WTC11 (cell line): ENCODE results near the gene CXCL5. TPM values are rescaled to one million over a fixed set of nuclear protein-coding genes. Genes with fewer than 3 reads are reported as not detected.
A peak's percentile ranks its signal among the peaks of the same experiment; 100 is the strongest.

Experiments
- ATAC-seq: fragments of 200-7000 bp; cut with Tn5 transposase; 2 replicates; pipeline ENCODE4 v1.10.0; 2021; ENCODE audit warnings: mild to moderate bottlenecking, moderate library complexity
- CTCF ChIA-PET: fragments of 300-600 bp; sonication (Branson Sonifier 250); formaldehyde crosslinking; loops from one replicate; lab custom pipeline; 2021; ENCODE audit warnings: antibody characterized with exemption; lab: Charles Lee
- POLR2A ChIA-PET: fragments of 350-600 bp; sonication (Branson Sonifier 250); formaldehyde crosslinking; loops from one replicate; lab custom pipeline; 2021; ENCODE audit warnings: antibody characterized with exemption; lab: Charles Lee
- DNase-seq: peaks from one replicate; pipeline ENCODE4 v3.0.0; 2021; ENCODE audit warnings: low spot score
- H3K27ac Mint-ChIP-seq: 2 replicates; pipeline ENCODE4 v1.8.0; 2021; ENCODE audit warnings: mixed read lengths
- H3K27me3 Mint-ChIP-seq: 2 replicates; pipeline ENCODE4 v1.8.0; 2021; ENCODE audit warnings: low read depth, mild to moderate bottlenecking, moderate library complexity, mixed read lengths
- H3K36me3 Mint-ChIP-seq: 2 replicates; pipeline ENCODE4 v1.8.0; 2021; ENCODE audit warnings: mixed read lengths
- H3K4me1 Mint-ChIP-seq: 2 replicates; pipeline ENCODE4 v1.8.0; 2022; ENCODE audit warnings: mixed read lengths
- H3K4me3 Mint-ChIP-seq: 2 replicates; pipeline ENCODE4 v1.8.0; 2021; ENCODE audit warnings: mild to moderate bottlenecking, moderate library complexity, mixed read lengths
- H3K9me3 Mint-ChIP-seq: 2 replicates; pipeline ENCODE4 v1.8.0; 2021; ENCODE audit warnings: mixed read lengths
- AR ChIP-seq: fragments of 250-450 bp; sonication (Bioruptor Pico); IDR thresholded peaks from 2 replicates; pipeline ENCODE4 v1.9.0; 2021; ENCODE audit warnings: mild to moderate bottlenecking
- CTCF ChIP-seq: fragments of 200-600 bp; IDR thresholded peaks from 2 replicates; pipeline ENCODE4 v1.8.0; 2022; ENCODE audit warnings: antibody characterized with exemption
- ETV6 ChIP-seq: sonication (generic); formaldehyde crosslinking; IDR thresholded peaks from 2 replicates; pipeline ENCODE4 v1.8.1; 2022; ENCODE audit warnings: mild to moderate bottlenecking, missing genetic modification reagents
- HMGA2 ChIP-seq: fragments of 250-450 bp; sonication (Bioruptor Pico); IDR thresholded peaks from 2 replicates; pipeline ENCODE4 v1.4.0; 2021; ENCODE audit warnings: mild to moderate bottlenecking, moderate library complexity
- HMGXB4 ChIP-seq: sonication (generic); formaldehyde crosslinking; IDR thresholded peaks from 2 replicates; pipeline ENCODE4 v1.8.1; 2023; ENCODE audit warnings: mild to moderate bottlenecking, moderate library complexity, missing genetic modification reagents
- JAZF1 ChIP-seq: fragments of 250-450 bp; sonication (Bioruptor Pico); IDR thresholded peaks from 2 replicates; pipeline ENCODE4 v1.9.0; 2021; ENCODE audit warnings: moderate library complexity, mild to moderate bottlenecking, inconsistent platforms
- KAT7 ChIP-seq: sonication (generic); formaldehyde crosslinking; IDR thresholded peaks from 2 replicates; pipeline ENCODE4 v1.8.1; 2023; ENCODE audit warnings: missing genetic modification reagents, mild to moderate bottlenecking, borderline replicate concordance
- NFE2L1 ChIP-seq: sonication (generic); formaldehyde crosslinking; IDR thresholded peaks from 2 replicates; pipeline ENCODE4 v1.8.1; 2023; ENCODE audit warnings: missing genetic modification reagents
- NR1H2 ChIP-seq: sonication (generic); formaldehyde crosslinking; IDR thresholded peaks from 2 replicates; pipeline ENCODE4 v1.9.0; 2021; ENCODE audit warnings: mild to moderate bottlenecking, moderate library complexity, missing genetic modification reagents
- RORB ChIP-seq: fragments of 250-450 bp; sonication (Bioruptor Pico); IDR thresholded peaks from 2 replicates; pipeline ENCODE4 v1.9.0; 2021; ENCODE audit warnings: mild to moderate bottlenecking
- SOX15 ChIP-seq: fragments of 250-450 bp; sonication (Bioruptor Pico); IDR thresholded peaks from 2 replicates; pipeline ENCODE4 v1.9.0; 2021; ENCODE audit warnings: mild to moderate bottlenecking
- STAT6 ChIP-seq: sonication (generic); formaldehyde crosslinking; conservative IDR thresholded peaks from 2 replicates; pipeline ENCODE4 v1.8.1; 2023; ENCODE audit warnings: mild to moderate bottlenecking, low read depth, missing genetic modification reagents, moderate library complexity
- TCF7 ChIP-seq: sonication (generic); formaldehyde crosslinking; IDR thresholded peaks from 2 replicates; pipeline ENCODE4 v1.8.0; 2022; ENCODE audit warnings: mild to moderate bottlenecking, low read depth, missing genetic modification reagents, moderate library complexity
- ZBTB21 ChIP-seq: sonication (generic); formaldehyde crosslinking; IDR thresholded peaks from 2 replicates; pipeline ENCODE4 v1.8.1; 2023; ENCODE audit warnings: mild to moderate bottlenecking, missing genetic modification reagents, borderline replicate concordance
- ZMAT4 ChIP-seq: fragments of 250-450 bp; sonication (Bioruptor Pico); IDR thresholded peaks from 2 replicates; pipeline ENCODE4 v1.9.0; 2021; ENCODE audit warnings: mild to moderate bottlenecking
- ZNF232 ChIP-seq: sonication (generic); formaldehyde crosslinking; IDR thresholded peaks from 2 replicates; pipeline ENCODE4 v1.8.0; 2022; ENCODE audit warnings: mild to moderate bottlenecking, missing genetic modification reagents
- ZNF263 ChIP-seq: sonication (generic); formaldehyde crosslinking; IDR thresholded peaks from 2 replicates; pipeline ENCODE4 v1.8.1; 2022; ENCODE audit warnings: low read depth, mild to moderate bottlenecking, moderate library complexity, missing genetic modification reagents
- ZNF317 ChIP-seq: sonication (generic); formaldehyde crosslinking; IDR thresholded peaks from 2 replicates; pipeline ENCODE4 v1.8.1; 2023; ENCODE audit warnings: low read depth, mild to moderate bottlenecking, moderate library complexity, missing genetic modification reagents, borderline replicate concordance
- ZNF416 ChIP-seq: fragments of 250-450 bp; sonication (Bioruptor Pico); IDR thresholded peaks from 2 replicates; pipeline ENCODE4 v1.9.0; 2021; ENCODE audit warnings: mild to moderate bottlenecking, inconsistent platforms
- ZNF512 ChIP-seq: sonication (generic); formaldehyde crosslinking; IDR thresholded peaks from 2 replicates; pipeline ENCODE4 v1.8.1; 2022; ENCODE audit warnings: missing genetic modification reagents, borderline replicate concordance
- total RNA-seq: library from RNA; stranded (reverse); gene quantifications from 3 replicates; pipeline ENCODE4 v1.2.3, GENCODE V29; 2021

Gene CXCL5
- total RNA-seq, 1 experiment from 2014 or later = 3.6 TPM

- ChIA-PET CTCF (interaction anchor here (1.4 kb wide), 1 partner anchor 49 kb away, joined by 3 read pairs; no protein-coding TSS in a partner anchor), POLR2A (no interaction called here)
- H3K27me3 Mint-ChIP-seq = no peaks in the 10 kb centered on the region
- H3K4me1 Mint-ChIP-seq = peaks cover 32% of the 10 kb centered on the region
- H3K9me3 Mint-ChIP-seq = peaks cover 19% of the 10 kb centered on the region
- DNase-seq (no peak), ATAC-seq (no peak)
- H3K4me3 Mint-ChIP-seq = no peak overlapping the region
- H3K36me3 Mint-ChIP-seq = peaks cover 17% of the 10 kb centered on the region
- no peak for TF ChIP-seq NFE2L1 (CRISPR knock-in tag)
- no peak for TF ChIP-seq ZBTB21 (CRISPR knock-in tag)
- H3K27ac Mint-ChIP-seq = no peak overlapping the region
These were observed 15.9 kb upstream of the CXCL5 start for GRCh38 chr4:74014332-74014731.

- peaks cover 17% of the 10 kb centered on the region for H3K36me3 Mint-ChIP-seq
- ChIA-PET CTCF (no interaction called here), POLR2A (no interaction called here)
- H3K4me3 Mint-ChIP-seq = no peak overlapping the region
- H3K9me3 Mint-ChIP-seq = peaks cover 19% of the 10 kb centered on the region
- H3K27ac Mint-ChIP-seq = peak overlapping the region; percentile 9; the same call in 1 of the 2 replicates
- H3K27me3 Mint-ChIP-seq = no peaks in the 10 kb centered on the region
- DNase-seq (no peak), ATAC-seq (no peak)
- H3K4me1 Mint-ChIP-seq = peaks cover 27% of the 10 kb centered on the region
- TF ChIP-seq NR1H2 (CRISPR knock-in tag) = no peak
These were observed 14.8 kb upstream of the CXCL5 start for GRCh38 chr4:74013264-74013663.

GRCh38 chr4:74012130-74012529, 13.7 kb upstream of the CXCL5 start:
- Mint-ChIP-seq H3K4me1 (peaks cover 25% of the 10 kb centered on the region), H3K4me3 (no peak overlapping the region), H3K36me3 (peaks cover 20% of the 10 kb centered on the region), H3K27ac (no peak overlapping the region), H3K9me3 (peaks cover 19% of the 10 kb centered on the region), H3K27me3 (no peaks in the 10 kb centered on the region)
- ChIA-PET POLR2A (no interaction called here), CTCF (no interaction called here)
- ATAC-seq (no peak), DNase-seq (no peak)
- no peak for TF ChIP-seq ZNF512 (CRISPR knock-in tag)
- no peak for TF ChIP-seq CTCF
- no peak for TF ChIP-seq HMGXB4 (CRISPR knock-in tag)
- no peak for TF ChIP-seq ZMAT4
- TF ChIP-seq HMGA2 = no peak
- no peak for TF ChIP-seq RORB (CRISPR knock-in tag)
- TF ChIP-seq AR (CRISPR knock-in tag) = no peak
- TF ChIP-seq ZNF317 = no peak
- TF ChIP-seq TCF7 (CRISPR knock-in tag) = no peak
- TF ChIP-seq ZNF263 (CRISPR knock-in tag) = no peak
- no peak for TF ChIP-seq ZNF416 (CRISPR knock-in tag)
- TF ChIP-seq SOX15 (CRISPR knock-in tag) = no peak
- TF ChIP-seq KAT7 (CRISPR knock-in tag) = no peak
- TF ChIP-seq ZNF232 = no peak
- no peak for TF ChIP-seq ETV6 (CRISPR knock-in tag)
- TF ChIP-seq JAZF1 (CRISPR knock-in tag) = no peak
- TF ChIP-seq NFE2L1 (CRISPR knock-in tag) = no peak
- TF ChIP-seq STAT6 (CRISPR knock-in tag) = no peak
